ENCODE results near the gene ARHGAP24. TPM values are rescaled to one million over a fixed set of nuclear protein-coding genes. Genes with fewer than 3 reads are reported as not detected.

The ARHGAP24 gene
- polyA plus RNA-seq, 1 of the 3 experiments (the other 2 are of a cell fraction) = 1.4 TPM

DNA sequence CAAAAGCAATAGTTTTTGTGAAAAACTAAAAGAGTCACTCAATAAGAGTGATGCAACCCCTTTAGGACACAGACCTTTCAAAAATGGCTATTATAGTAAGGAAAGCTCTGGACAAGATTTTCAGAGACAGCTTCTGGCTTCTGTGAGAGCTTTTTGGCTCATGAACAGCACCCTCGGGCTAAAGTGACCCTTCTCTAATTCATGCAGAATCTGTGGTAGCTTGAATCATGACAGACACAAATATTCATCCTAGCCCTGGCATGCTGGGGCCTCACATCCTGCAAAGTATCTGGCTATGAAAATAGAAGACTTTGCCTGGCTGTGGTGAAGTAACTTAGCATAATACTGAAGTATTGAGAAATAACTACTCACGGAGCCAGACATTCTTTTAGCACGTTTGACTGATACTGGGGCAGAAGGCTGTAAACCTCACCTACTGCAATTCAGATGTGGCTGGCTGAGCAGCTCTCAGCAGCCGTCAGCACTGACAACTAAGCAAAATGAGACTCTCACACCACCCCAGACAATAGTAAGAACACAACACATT lies 557.6 kb downstream of the ARHGAP24 start (continued):
- TF ChIP-seq EZH2phosphoT487 (IDR thresholded peaks at IDR 0.05; ENCODE audit: borderline replicate concordance, low read depth) = no peak
- TF ChIP-seq POLR2AphosphoS5 (IDR thresholded peaks at IDR 0.05; ENCODE audit: low read depth, low read length) = no peak
- TF ChIP-seq FOXM1 (IDR thresholded peaks at IDR 0.05; ENCODE audit: low read depth) = no peak
- TF ChIP-seq RFX5 (IDR thresholded peaks at IDR 0.05; ENCODE audit: low read length) = no peak
- TF ChIP-seq, protein P1, sequence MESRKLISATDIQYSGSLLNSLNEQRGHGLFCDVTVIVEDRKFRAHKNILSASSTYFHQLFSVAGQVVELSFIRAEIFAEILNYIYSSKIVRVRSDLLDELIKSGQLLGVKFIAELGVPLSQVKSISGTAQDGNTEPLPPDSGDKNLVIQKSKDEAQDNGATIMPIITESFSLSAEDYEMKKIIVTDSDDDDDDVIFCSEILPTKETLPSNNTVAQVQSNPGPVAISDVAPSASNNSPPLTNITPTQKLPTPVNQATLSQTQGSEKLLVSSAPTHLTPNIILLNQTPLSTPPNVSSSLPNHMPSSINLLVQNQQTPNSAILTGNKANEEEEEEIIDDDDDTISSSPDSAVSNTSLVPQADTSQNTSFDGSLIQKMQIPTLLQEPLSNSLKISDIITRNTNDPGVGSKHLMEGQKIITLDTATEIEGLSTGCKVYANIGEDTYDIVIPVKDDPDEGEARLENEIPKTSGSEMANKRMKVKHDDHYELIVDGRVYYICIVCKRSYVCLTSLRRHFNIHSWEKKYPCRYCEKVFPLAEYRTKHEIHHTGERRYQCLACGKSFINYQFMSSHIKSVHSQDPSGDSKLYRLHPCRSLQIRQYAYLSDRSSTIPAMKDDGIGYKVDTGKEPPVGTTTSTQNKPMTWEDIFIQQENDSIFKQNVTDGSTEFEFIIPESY (IDR thresholded peaks at IDR 0.05; ENCODE audit: borderline replicate concordance, low read depth) = no peak
- TF ChIP-seq, protein P2, sequence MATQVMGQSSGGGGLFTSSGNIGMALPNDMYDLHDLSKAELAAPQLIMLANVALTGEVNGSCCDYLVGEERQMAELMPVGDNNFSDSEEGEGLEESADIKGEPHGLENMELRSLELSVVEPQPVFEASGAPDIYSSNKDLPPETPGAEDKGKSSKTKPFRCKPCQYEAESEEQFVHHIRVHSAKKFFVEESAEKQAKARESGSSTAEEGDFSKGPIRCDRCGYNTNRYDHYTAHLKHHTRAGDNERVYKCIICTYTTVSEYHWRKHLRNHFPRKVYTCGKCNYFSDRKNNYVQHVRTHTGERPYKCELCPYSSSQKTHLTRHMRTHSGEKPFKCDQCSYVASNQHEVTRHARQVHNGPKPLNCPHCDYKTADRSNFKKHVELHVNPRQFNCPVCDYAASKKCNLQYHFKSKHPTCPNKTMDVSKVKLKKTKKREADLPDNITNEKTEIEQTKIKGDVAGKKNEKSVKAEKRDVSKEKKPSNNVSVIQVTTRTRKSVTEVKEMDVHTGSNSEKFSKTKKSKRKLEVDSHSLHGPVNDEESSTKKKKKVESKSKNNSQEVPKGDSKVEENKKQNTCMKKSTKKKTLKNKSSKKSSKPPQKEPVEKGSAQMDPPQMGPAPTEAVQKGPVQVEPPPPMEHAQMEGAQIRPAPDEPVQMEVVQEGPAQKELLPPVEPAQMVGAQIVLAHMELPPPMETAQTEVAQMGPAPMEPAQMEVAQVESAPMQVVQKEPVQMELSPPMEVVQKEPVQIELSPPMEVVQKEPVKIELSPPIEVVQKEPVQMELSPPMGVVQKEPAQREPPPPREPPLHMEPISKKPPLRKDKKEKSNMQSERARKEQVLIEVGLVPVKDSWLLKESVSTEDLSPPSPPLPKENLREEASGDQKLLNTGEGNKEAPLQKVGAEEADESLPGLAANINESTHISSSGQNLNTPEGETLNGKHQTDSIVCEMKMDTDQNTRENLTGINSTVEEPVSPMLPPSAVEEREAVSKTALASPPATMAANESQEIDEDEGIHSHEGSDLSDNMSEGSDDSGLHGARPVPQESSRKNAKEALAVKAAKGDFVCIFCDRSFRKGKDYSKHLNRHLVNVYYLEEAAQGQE (IDR thresholded peaks at IDR 0.05; ENCODE audit: low read depth, low read length) = no peak
- no peak for TF ChIP-seq SMC3 (IDR thresholded peaks at IDR 0.05; ENCODE audit: low read depth, low read length)
- no peak for TF ChIP-seq GATA2 (CRISPR knock-in tag; IDR thresholded peaks at IDR 0.05)
- TF ChIP-seq, protein P3, sequence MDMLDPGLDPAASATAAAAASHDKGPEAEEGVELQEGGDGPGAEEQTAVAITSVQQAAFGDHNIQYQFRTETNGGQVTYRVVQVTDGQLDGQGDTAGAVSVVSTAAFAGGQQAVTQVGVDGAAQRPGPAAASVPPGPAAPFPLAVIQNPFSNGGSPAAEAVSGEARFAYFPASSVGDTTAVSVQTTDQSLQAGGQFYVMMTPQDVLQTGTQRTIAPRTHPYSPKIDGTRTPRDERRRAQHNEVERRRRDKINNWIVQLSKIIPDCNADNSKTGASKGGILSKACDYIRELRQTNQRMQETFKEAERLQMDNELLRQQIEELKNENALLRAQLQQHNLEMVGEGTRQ (IDR thresholded peaks at IDR 0.05; ENCODE audit: borderline replicate concordance, low read depth, low read length) = no peak
- TF ChIP-seq RXRA (IDR thresholded peaks at IDR 0.05; ENCODE audit: borderline replicate concordance, low read depth) = no peak

DNA sequence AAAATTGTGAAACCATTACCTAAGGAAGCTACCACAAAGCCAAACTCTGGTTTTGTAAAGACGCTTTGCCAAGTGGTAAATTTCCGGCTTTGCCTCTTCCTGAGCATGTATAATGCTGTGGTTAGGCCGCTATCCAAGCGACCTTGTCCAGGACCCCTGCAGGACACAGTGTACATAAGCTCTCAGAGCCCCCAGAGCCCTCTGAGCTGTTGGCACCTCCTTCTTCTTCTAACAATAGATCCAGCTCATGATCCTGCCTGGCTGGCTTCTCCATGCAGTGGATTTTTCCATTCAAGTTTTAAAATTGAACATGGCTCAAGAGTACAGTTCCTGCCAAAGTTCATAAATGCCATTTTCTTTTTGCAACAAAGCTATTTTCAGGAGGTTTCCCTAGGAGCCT lies 558.2 kb downstream of the ARHGAP24 start:
- Histone ChIP-seq H3K9me2 (no peaks in the 10 kb centered on the region), H3K36me3 (replicated peaks in 1 of 2; ENCODE audit: control insufficient read depth in 1 of 2, insufficient read depth in 2 of 2, low read length in 1 of 2) (no peaks in the 10 kb centered on the region), H3K27me3 (ENCODE audit: insufficient read depth) (no peaks in the 10 kb centered on the region), H3F3A (replicated peaks; ENCODE audit: insufficient read depth) (peaks cover 13% of the 10 kb centered on the region), H4K20me1 (ENCODE audit: insufficient read depth) (no peaks in the 10 kb centered on the region), H3K9me3 (no peaks in the 10 kb centered on the region), H3K4me2 (peak overlapping the region; percentile 9; the same call in 1 of the 2 replicates), H3K4me1 (ENCODE audit: control insufficient read depth in 1 of 2, insufficient read depth in 2 of 2, low read depth in 1 of 2, low read length in 1 of 2) (peaks cover 10 to 22% of the 10 kb centered on the region in 2 experiments; a peak in 3 of 4 replicates), H3K79me2 (ENCODE audit: insufficient read depth) (no peaks in the 10 kb centered on the region), H2AFZ (ENCODE audit: low read depth) (peak overlapping the region; percentile 29; the same call in 1 of the 2 replicates), H3K27ac (ENCODE audit: low read depth in 2 of 2, low read length in 1 of 2) (peak overlapping the region; percentile 22 to 79; a peak in 3 of 4 replicates), H3K4me3 (ENCODE audit: low read depth in 2 of 2, low read length in 1 of 2) (no peak overlapping the region), H3K9ac (no peak overlapping the region)
- 75% methylated on average over 4 of the region's 4 CpGs for WGBS (ENCODE audit: low lambda C conversion rate)
- TF ChIP-seq NFIC (IDR thresholded peaks at IDR 0.05; ENCODE audit: borderline replicate concordance) = no peak
- TF ChIP-seq, protein P2 (IDR thresholded peaks at IDR 0.05; ENCODE audit: low read depth, low read length) = no peak
- TF ChIP-seq RFX5 (IDR thresholded peaks at IDR 0.05; ENCODE audit: low read length) = no peak
- TF ChIP-seq NRF1 (IDR thresholded peaks at IDR 0.05; ENCODE audit: low read depth, low read length) = no peak
- TF ChIP-seq TEAD4 (IDR thresholded peaks at IDR 0.05; ENCODE audit: borderline replicate concordance, insufficient read depth) = no peak
- TF ChIP-seq EZH2phosphoT487 (IDR thresholded peaks at IDR 0.05; ENCODE audit: borderline replicate concordance, low read depth) = no peak
- TF ChIP-seq, protein P4, sequence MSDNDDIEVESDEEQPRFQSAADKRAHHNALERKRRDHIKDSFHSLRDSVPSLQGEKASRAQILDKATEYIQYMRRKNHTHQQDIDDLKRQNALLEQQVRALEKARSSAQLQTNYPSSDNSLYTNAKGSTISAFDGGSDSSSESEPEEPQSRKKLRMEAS (IDR thresholded peaks at IDR 0.05; ENCODE audit: low read depth) = no peak
- TF ChIP-seq RAD21 (IDR thresholded peaks at IDR 0.05; ENCODE audit: low read length) = no peak
- TF ChIP-seq MXI1 (IDR thresholded peaks at IDR 0.05; ENCODE audit: low read depth, low read length) = no peak
- no peak for TF ChIP-seq FOSL2 (IDR thresholded peaks at IDR 0.05; ENCODE audit: borderline replicate concordance, low read depth)
- no peak for TF ChIP-seq TAF1 (IDR thresholded peaks at IDR 0.05; ENCODE audit: borderline replicate concordance, low read depth, low read length)
- no peak for TF ChIP-seq ELF1 (IDR thresholded peaks at IDR 0.05)
- ChIA-PET CTCF (interaction anchor here (0.8 to 3.7 kb wide), 7 partner anchors 9 to 236 kb away, joined by 3 to 24 read pairs (median 5); no protein-coding TSS in a partner anchor), POLR2A (no interaction called here)
- DNase-seq = no peak

Data from SK-N-SH (cell line).